Activated B cell treated with CpG ODN at 0.5 μM for 24 hours (primary cell): ENCODE measurements around the gene ATP6AP2. TPM values are rescaled to one million over a fixed set of nuclear protein-coding genes. Genes with fewer than 3 reads are reported as not detected.

ENCODE experiments used
- ATAC-seq: fragments of 200-7000 bp; cut with Tn5 transposase; one replicate; pipeline ENCODE4 v1.10.0; 2021; ENCODE audit warnings: low read depth, mild to moderate bottlenecking, moderate library complexity
- CTCF ChIA-PET: fragments of 350-600 bp; sonication (Branson Sonifier 250); formaldehyde crosslinking; loops from one replicate; lab custom pipeline; 2021; ENCODE audit warnings: antibody characterized with exemption; lab: Charles Lee
- POLR2A ChIA-PET: fragments of 350-600 bp; sonication (Branson Sonifier 250); formaldehyde crosslinking; loops from one replicate; lab custom pipeline; 2021; ENCODE audit warnings: antibody characterized with exemption; lab: Charles Lee
- DNase-seq: peaks from one replicate; pipeline ENCODE4 v3.0.0; 2022
- H3K27ac Mint-ChIP-seq: one replicate; pipeline ENCODE4 v1.8.0; 2020; ENCODE audit warnings: mixed read lengths
- H3K27me3 Mint-ChIP-seq: one replicate; pipeline ENCODE4 v1.8.0; 2021; ENCODE audit warnings: mixed read lengths
- H3K36me3 Mint-ChIP-seq: one replicate; pipeline ENCODE4 v1.8.0; 2021; ENCODE audit warnings: low read depth, mixed read lengths
- H3K4me1 Mint-ChIP-seq: one replicate; pipeline ENCODE4 v1.8.0; 2021; ENCODE audit warnings: mixed read lengths
- H3K4me3 Mint-ChIP-seq: one replicate; pipeline ENCODE4 v1.8.0; 2020; ENCODE audit warnings: mild to moderate bottlenecking, mixed read lengths
- H3K9me3 Mint-ChIP-seq: one replicate; pipeline ENCODE4 v1.8.0; 2020; ENCODE audit warnings: mixed read lengths
- CTCF ChIP-seq: fragments of 200-600 bp; IDR thresholded peaks from one replicate; pipeline ENCODE4 v1.8.0; 2022; ENCODE audit warnings: antibody characterized with exemption, mild to moderate bottlenecking
- intact Hi-C: fragments of 100-400 bp; cut with micrococcal nuclease; formaldehyde crosslinking; loops from one replicate; pipeline ENCODE4 v1.15.1; 2024
- total RNA-seq: library from RNA; stranded (reverse); gene quantifications from 2 replicates; pipeline ENCODE4 v1.2.3, GENCODE V29; 2022

ATP6AP2 gene
- total RNA-seq, 1 donor from 2014 or later, result 48.6 TPM

- no peak for TF ChIP-seq CTCF
- H3K27ac Mint-ChIP-seq, result peak overlapping the region; percentile 6
- no peaks in the 10 kb centered on the region for H3K9me3 Mint-ChIP-seq
- peaks cover 22% of the 10 kb centered on the region for H3K4me1 Mint-ChIP-seq
- peaks cover 79% of the 10 kb centered on the region for H3K36me3 Mint-ChIP-seq
- ChIA-PET POLR2A (interaction anchor here (0.7 kb wide), 1 partner anchor 99 kb away, joined by 3 read pairs; no protein-coding TSS in a partner anchor), CTCF (interaction anchor here (0.7 to 1.0 kb wide), 2 partner anchors 19 to 93 kb away, joined by 3 to 5 read pairs; no protein-coding TSS in a partner anchor)
- H3K4me3 Mint-ChIP-seq, result no peak overlapping the region
- ATAC-seq (peak; percentile 14), DNase-seq (no peak)
- no peaks in the 10 kb centered on the region for H3K27me3 Mint-ChIP-seq
- intact Hi-C loops, result no loop called here
Observed at GRCh38 chrX:40632199-40632598, 51.4 kb downstream of the ATP6AP2 start.

- intact Hi-C loops, result no loop called here
- ATAC-seq (no peak), DNase-seq (no peak)
- no peak for TF ChIP-seq CTCF
- no peaks in the 10 kb centered on the region for H3K9me3 Mint-ChIP-seq
- peaks cover 70% of the 10 kb centered on the region for H3K36me3 Mint-ChIP-seq
- H3K27me3 Mint-ChIP-seq, result no peaks in the 10 kb centered on the region
- H3K4me3 Mint-ChIP-seq, result no peak overlapping the region
- CTCF ChIA-PET, result no interaction called here
- H3K4me1 Mint-ChIP-seq, result peaks cover 24% of the 10 kb centered on the region
- no peak overlapping the region for H3K27ac Mint-ChIP-seq
- POLR2A ChIA-PET, result no interaction called here
Observed at GRCh38 chrX:40637687-40638086, 56.9 kb downstream of the ATP6AP2 start.

- ChIA-PET CTCF (interaction anchor here (1.0 to 1.7 kb wide), 2 partner anchors 100 to 536 kb away, joined by 3 to 5 read pairs; no protein-coding TSS in a partner anchor), POLR2A (no interaction called here)
- H3K4me1 Mint-ChIP-seq, result peaks cover 46% of the 10 kb centered on the region
Observed at GRCh38 chrX:40644176-40644575, 63.4 kb downstream of the ATP6AP2 start.

DNA sequence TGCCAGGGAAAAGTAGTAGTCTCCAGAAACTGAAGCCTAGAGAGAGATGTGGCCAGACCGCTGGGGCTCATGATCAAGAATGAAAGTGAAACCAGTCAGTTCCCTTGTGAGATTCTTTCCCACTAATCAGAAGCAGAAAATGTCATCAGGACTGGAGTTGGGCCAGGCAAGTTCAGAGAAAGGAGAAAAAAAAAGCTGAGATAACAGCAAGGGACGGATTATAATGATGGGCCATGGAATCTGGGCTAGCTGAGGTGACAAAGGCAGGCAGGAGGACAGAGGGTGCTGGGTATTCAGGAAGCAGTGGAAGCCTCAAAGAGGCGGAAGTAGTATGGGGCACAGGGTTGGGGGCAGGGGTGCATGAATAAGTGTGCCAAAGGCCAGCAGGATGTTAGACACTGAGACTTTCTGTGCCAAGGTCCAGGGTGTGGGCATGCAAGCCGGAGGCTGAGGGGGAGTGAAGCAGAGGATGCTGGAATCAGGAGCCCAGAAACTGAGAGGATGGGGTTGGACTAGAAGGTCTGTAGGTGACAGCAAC is 64.1 kb downstream of the ATP6AP2 start:
- ChIA-PET POLR2A (interaction anchor here (0.5 kb wide), 1 partner anchor 92 kb away, joined by 16 read pairs; no protein-coding TSS in a partner anchor), CTCF (no interaction called here)
- Mint-ChIP-seq H3K36me3 (peaks cover 25% of the 10 kb centered on the region), H3K4me3 (peak overlapping the region; percentile 83), H3K27ac (peak overlapping the region; percentile 89), H3K9me3 (no peaks in the 10 kb centered on the region), H3K4me1 (peaks cover 44% of the 10 kb centered on the region), H3K27me3 (no peaks in the 10 kb centered on the region)
- ATAC-seq, result peak; percentile 41
- peak; percentile 26 for DNase-seq
- no peak for TF ChIP-seq CTCF
- intact Hi-C loops, result loop anchor here (1.0 to 5.0 kb wide), 2 partner anchors 101 to 548 kb away; partner anchors contain the start of gene BCOR

More at GRCh38 chrX:40644176-40644575, 63.4 kb downstream of the ATP6AP2 start:
- Mint-ChIP-seq H3K27me3 (no peaks in the 10 kb centered on the region), H3K27ac (peak overlapping the region; percentile 89), H3K36me3 (peaks cover 27% of the 10 kb centered on the region), H3K9me3 (no peaks in the 10 kb centered on the region), H3K4me3 (peak overlapping the region; percentile 83)
- no peak for TF ChIP-seq CTCF
- DNase-seq (no peak), ATAC-seq (no peak)
- intact Hi-C loops, result loop anchor here (1.0 kb wide), 1 partner anchor 100 kb away; no protein-coding TSS in a partner anchor

- intact Hi-C loops, result loop anchor here (1.0 to 5.0 kb wide), 6 partner anchors 66 to 686 kb away; partner anchors contain the start of genes ATP6AP2, BCOR and MED14
- ChIA-PET CTCF (interaction anchor here (0.6 kb wide), 2 partner anchors 147 to 469 kb away, joined by 3 to 5 read pairs; no protein-coding TSS in a partner anchor), POLR2A (interaction anchor here (2.5 kb wide), 1 partner anchor 438 kb away, joined by 12 read pairs; the partner anchor contains the start of gene USP9X)
- peak; percentile 29 for DNase-seq
- ATAC-seq, result peak; percentile 22
- H3K9me3 Mint-ChIP-seq, result no peaks in the 10 kb centered on the region
- H3K4me3 Mint-ChIP-seq, result peak overlapping the region; percentile 94
- no peak for TF ChIP-seq CTCF
- peak overlapping the region; percentile 93 for H3K27ac Mint-ChIP-seq
- peaks cover 45% of the 10 kb centered on the region for H3K4me1 Mint-ChIP-seq
- peaks cover 27% of the 10 kb centered on the region for H3K36me3 Mint-ChIP-seq
- no peaks in the 10 kb centered on the region for H3K27me3 Mint-ChIP-seq
Observed at GRCh38 chrX:40646489-40647306, 65.9 kb downstream of the ATP6AP2 start.
